MV-4-11 (cell line): ENCODE results near the gene MARS1.

Experiments used
- DNase-seq: peaks from one replicate; lab custom pipeline; 2025; lab: John Stamatoyannopoulos, UW

The MARS1 gene

DNA sequence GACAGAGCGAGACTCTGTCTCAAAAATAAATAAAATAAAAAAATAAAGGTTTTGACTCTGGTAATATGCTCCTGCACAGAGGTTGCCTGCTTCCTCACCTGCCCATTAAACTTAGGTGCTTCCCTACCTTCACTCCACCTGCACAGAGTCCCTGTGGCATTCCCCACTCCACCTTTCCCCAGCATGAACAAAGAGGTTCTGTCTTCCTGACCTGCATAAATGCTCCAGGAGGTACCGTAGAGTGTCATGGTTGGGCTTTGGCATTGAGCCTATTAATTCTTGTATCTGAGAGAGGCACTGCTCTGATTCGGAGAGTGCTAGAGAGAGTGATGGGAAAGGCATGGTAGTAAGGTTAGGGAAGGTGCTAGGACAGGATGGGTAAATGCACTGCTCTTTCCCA lies 14.5 kb upstream of the MARS1 start:
- no peak for DNase-seq

DNA sequence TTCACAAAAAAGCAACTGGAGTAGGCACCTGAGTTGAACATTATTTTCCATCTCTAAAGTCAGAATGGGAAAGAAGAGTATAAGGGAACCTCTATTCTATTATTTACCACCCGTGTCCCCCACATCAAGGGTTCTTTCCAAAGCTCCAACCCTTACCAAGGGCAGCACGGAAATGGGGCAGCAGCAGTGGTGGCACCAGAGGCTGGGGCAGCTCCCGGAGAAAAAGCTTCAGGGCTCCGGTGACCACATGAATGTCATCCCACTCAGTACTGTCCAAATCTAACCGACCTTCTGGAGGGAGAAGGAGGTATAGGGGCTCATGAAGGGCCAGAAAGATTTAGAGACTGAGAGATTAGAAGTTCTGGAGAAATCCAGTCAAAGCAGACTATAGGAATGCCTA lies 14.0 kb upstream of the MARS1 start:
- DNase-seq: no peak

DNA sequence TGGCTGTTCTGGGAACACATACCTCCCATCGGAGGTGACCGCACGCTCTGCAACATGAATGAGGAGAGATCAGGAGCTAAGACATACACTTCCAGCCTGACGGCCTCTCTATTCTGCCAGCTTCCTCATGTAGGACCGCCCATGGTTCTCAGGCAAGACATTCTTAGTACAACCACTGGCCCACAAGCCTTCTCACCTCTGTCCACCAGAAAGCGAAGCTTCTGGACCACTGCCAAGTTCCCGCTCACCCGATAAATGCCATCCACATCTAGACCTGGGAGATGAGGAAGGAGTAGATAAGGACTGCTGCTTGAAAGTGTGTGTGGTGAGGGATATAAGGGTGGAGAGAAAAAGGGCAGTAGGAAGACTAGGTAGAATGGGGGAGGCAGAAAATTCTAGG lies 13.4 kb upstream of the MARS1 start:
- no peak for DNase-seq

DNA sequence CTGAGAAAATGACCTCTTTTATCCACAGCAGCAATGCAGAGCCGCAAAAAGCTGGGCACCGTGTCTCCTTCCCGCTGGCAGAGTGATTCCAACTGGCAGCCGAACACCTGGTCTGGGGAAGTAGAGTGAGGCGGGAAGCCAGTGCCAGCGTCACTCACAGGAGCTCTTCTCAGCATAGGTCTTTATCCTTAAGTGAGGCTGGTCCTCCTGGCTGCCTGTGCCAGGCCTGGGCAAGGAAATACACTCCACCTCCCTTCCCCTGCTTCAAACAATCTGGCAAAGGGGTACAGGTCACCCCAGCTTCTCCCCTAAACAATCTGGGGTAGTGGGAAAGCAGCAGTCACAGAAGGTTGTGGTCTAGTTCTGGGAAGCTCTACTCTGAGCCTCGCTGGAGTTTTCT lies 13.0 kb upstream of the MARS1 start:
- DNase-seq: no peak

DNA sequence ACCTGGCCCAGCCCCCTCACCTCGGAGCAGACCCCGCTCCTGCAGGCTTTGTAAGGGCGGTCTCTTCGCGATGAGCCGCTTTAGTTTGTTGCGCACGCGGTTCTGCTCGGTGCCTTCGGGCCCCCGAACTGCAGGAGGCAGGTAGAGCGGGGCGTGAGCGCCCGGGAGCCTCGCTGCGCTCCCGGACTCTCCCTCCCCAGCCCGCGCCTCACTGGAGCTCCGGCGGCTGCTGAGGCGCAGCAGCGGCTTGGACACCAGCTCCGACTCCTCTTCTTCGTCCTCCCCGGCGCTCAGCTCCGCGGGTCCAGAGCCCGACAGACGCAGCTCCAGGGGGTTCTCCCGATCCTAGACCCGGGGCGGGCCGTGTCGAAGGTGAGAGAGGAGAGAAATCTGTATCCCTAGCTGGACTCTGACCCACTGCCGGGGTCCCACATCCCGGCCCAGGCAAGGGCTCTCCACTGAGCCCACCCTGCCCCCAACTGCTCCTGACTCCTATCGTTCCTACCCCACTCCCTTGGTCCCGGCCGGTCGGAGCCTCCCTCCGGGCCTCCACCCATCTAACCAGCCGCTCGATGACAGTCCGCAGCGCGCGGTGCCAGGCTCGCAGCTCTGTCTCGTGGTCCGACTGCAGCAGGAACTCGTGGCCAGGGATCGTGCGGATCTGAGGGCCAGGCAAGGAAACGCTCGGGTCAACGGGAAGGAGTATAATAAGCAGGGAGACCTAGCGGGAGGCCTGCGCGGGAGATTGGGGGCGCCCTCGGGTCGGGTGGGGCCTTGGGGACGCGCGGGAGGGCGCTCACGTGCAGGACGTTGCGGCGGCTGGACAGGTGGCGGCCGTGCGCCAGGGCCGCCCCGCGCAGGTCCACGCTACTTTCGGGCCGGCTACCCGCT lies 12.4 kb upstream of the MARS1 start:
- no peak for DNase-seq

DNA sequence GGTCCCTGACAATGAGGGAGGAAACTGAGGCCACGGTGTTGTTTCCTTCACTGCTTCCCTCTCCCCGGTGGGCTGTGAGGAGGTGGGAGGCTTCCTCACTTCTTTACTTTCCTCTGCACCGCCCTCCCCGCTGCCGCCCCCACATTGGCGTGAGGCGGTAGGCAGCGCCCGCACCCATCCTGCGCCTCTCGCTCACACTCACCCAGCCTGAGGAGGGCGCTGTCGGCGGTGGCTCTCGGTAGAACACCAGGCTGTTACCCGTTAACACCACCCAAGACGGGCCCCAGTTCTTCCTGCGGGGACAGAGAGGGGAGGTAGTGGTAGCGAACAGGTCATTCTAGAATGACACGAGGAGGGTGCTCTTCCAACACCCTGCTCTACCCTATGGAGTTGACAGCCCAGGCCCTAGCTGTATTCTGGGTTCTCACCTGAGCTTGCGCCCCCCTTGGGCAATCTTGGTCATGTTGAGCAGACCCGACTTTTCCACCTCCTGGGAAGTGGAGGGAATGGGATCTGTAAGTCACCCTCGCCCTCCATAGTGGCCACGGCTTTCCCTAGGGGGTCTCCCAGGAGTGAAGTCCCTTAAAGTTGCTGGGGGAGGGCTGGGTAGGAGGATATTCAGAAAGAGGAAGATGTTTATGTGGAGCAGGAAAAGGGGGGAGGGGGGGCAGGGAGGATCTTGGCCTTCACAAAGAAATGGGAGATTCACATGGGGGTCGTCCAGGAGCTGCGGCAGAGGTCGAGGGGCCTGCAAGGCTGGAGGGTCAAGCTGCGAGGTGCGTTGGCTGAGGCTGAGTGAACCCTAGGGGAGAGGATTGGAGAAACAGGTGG lies 11.5 kb upstream of the MARS1 start:
- DNase-seq: no peak

DNA sequence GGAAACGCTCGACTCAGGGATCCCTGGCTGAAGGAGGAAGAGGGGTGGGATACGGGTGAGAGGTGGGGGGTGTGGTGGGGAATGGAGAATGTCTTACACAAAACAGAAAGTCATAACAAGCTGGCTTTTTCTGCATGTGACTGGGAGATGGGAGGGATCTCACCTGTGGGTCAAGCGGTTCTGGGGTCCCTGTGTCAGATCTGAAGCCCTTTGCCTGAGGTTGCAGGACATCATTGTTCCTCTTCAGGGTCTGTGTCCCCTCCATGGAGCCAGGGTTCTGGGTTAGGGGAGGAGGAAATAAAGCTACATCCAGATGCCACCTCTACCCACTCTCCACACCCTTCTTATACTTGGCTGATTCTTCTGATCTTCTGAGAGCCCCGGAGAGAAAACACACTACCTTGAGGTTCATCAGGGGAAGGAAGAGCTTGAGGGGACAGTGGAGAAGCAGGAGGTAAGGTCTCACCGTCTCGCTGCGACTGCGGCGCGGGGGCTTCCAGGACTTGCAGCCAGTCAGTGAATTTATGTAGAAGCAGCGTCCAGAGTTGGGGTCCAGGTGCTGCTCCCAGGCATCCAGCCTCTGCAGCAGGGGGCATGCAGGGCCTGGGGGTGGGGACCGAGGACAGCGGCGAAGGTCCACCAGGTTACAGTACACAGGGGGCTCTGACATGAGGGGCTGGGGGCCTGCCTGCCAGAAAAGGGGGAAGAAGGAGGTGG lies 10.7 kb upstream of the MARS1 start:
- DNase-seq: no peak

DNA sequence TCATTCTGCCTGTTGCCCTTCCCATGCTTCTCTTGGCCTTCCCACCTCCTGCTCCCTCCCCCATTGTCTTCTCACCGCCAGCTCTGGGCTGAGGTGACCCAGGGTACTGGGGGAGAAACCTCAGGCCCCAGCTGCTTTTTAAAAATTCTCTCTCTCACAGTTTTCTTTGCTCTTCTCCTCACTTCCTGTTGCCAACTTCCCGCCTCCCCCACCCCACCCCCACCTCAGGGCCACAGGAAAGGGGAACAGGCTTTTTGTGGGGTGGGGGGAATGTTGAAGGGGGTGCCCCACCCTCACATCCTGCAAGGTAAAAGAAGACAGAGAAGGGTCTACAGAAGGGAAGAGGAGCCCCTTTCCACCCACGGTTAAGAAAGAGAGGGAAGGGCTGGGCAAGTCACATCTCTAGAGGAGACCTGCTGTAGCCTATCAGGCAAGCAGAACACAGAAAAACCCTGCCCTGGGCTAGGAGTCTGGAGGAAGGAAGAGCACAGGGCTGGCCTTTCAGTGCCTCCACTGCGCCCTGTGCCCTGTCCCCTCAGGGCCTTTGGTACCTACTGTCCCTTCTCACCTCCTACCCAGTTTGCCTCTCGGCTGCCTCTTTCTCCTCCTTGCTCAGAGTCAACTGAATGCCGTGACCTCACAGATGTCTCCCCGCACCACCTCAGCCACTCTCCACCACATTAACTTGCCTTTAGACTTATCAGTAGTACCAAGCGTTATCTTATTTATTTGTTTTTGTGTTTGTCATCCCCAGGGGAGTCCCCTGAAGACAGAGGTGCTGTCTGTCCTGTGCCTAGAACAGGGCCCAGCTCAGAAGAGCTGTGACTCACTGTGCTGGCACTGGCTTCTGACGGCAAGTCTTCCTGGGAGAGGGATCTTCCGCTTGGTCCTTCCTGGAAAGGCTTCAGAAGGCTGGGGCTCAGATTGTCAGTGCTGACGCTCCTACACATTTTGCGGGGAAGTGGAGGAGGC lies 9.9 kb upstream of the MARS1 start:
- DNase-seq: peak; percentile 72

DNA sequence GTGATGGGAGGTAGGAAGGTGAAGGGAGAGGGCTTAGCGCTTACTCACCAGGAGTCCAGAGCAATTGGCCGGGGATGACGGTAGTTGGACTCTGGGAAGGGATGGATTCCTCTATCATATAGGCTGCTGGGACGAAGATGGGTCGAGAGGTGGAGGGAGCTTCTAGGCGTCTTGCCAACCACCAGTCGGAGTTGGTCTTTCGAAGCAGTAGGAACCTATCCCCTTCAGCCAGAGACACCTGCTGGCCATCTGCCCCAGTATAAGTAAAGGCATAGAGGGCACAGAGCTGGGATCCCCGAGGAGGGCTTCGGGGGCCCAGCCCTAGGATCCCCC lies 8.9 kb upstream of the MARS1 start:
- no peak for DNase-seq

DNA sequence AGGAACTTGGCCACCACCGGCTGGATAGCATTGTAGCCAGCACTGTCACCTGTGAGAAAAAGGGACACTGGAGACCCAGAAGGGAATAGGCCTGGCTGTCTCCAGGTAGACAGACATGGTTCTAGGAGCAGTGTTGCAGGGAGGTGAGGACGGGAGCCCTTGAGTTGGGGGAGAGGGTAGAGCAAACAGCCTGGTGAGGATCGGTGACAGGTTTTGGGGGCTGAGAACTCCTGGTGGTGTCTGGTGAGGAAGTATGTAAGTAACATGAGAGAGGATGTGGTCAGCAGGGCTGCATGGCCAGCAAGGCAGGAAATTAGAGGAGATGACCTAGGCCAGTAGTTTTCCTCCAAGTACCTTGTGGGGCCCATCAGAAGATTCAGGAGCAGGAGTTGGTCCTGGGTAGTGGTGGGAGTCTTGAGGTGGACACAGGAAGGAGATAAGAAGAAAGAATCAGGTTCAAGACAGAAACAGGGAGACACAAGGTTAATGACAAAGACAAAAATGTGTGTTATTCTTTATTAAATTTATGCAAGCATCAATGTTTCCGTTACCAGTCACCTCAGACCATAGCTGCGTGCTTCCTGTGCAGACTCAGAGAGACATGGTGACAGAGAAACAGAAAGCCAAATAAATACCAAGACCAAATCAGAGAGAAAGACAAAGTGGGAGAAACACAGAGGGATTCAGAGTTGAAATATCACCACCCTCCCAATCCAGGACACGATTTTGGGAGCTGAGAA lies 8.3 kb upstream of the MARS1 start, which contains the start of gene ARHGAP9:
Gene ARHGAP9 (minus strand): TSS at position 491 of the 740 bp plus-strand sequence. CDS start 460 bp downstream, at position 31.
- DNase-seq: peak; percentile 45

DNA sequence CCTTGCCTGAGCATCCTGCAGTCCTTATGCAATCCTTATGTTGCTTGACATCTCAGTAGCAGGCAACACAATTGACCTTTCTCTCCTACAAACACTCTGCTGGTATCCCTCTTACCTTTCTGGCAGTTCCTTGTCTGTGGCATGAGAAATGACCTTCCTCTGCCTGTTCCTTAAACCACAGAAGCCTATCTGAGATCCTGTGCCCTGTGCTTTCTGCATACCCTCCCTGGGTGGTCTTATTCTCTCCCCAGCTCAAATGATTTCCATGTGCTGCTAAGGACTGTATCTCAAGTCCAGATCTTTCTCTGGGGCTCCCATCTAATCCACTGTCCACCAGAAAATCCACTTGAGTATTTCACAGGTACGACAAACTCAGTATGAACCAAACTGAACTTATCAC lies 6.2 kb upstream of the MARS1 start:
- DNase-seq: no peak

DNA sequence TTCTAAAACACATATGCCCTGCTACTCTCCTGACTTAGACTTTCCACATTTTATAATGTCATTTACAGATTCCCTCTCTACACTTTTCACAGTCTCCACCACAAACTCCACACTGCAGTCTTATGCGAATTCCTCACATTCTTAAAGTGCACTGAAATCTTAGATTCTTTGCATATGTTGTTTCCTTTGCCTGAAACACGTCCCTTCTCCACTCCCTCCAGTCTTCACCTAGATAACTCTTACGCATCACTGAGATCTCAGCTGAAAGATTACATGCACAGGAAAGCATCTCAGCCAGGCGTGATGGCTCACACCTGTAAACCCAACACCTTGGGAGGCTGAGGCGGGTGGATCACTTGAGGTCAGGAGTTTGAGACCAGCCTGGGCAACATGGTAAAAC lies 4.4 kb upstream of the MARS1 start:
- DNase-seq: no peak

DNA sequence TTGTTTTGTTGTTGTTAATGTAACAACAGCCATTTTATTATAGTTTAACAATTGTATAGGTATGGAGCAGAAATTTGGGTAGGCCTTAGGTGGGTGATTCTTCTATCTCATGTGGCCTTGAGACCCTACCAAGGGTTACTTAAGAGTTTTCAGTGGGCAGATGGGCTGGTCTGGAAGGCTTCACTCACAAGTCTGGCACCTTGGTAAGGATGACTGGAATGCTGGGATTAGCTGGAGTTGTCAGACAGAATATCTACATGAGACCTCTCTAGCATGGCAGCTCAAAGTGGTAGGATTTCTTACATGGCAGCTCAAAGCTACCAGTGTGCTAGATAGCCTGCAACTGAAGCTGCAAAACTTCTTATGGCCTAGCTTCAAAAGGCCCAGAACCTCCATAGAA lies 2.2 kb upstream of the MARS1 start:
- no peak for DNase-seq

DNA sequence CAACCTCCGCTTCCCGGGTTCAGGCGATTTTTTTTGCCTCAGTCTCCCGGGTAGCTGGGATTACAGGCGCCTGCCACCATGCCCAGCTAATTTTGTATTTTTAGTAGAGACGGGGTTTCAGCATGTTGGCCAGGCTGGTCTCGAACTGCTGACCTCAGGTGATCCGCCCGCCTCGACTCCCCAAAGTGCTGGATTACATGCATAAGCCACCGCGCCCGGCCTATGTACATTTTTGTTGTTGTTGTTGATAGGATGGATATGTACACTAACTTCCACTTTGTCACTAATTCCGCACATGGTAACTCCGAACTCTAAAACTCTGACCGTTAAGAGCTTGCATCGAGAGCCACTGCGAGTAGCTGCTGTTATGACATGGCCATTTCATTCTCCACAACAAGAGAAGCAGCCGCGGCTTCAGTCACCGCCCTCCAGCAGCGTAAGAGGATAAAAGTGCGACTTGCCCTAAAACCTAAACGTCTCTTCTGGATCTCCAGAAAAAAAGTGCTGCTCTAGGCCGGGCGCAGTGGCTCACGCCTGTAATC lies 742 bp upstream of the MARS1 start:
- DNase-seq: peak; percentile 41

DNA sequence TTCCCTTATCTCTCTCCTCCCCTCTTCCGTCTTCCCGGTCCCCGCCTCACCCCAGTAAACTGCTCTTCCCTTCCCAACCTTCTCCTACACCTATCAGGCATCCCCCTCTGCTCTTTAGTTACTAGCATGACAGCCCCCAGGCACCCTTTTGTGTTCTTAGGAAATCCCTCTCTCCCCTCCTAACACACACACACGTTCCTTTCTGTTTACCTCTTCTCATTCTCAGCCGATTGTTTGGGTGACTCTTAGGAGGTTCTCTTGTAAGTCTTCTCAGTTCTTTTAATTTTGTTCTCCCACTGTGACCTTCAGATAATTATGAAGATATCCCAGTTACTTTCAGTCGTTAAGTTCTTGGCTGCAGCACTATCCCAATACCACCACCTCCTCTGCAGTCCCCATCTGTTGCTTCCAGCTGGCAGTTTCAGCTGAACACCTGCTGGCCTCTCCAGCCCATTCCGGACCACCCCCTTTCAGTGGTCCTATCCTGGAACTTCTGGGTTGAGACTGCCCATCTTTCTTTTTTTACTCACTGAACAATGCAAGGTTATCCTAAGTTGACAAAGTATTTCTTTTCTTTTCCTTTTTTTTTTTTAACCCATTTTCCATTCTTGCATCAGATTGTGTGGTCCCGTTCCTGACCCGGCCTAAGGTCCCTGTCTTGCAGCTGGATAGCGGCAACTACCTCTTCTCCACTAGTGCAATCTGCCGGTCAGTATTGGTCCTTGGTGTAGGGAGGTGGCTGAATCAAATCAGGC lies 711 bp downstream of the MARS1 start:
- no peak for DNase-seq

DNA sequence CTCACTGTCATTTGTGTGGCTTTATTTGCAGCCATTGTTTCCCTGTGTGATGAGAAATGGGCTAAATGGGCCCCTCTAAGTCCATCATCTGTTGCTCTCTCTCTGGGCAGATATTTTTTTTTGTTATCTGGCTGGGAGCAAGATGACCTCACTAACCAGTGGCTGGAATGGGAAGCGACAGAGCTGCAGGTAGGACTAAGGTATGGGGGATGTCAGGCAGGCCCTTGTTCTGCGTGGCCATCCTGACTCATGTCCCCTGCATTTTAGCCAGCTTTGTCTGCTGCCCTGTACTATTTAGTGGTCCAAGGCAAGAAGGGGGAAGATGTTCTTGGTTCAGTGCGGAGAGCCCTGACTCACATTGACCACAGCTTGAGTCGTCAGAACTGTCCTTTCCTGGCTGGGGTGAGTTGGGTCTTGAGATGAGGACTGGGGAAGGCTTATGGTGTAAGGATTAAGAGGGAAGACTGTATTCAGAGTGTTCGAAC lies 1.3 kb downstream of the MARS1 start:
- no peak for DNase-seq

DNA sequence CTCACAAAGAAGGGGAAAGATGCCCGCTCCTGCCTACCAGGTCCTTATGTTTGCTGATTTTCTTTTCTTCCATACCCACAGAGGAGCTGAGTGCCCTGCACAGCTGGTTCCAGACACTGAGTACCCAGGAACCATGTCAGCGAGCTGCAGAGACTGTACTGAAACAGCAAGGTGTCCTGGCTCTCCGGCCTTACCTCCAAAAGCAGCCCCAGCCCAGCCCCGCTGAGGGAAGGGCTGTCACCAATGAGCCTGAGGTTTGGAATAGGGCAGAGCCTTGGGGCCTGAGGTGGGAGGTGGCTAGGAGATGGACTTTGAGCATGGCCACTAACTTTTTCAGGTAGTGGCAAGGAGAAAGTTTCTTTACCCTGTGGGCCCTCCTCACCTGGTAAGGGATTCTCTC lies 2.3 kb downstream of the MARS1 start:
- no peak for DNase-seq

DNA sequence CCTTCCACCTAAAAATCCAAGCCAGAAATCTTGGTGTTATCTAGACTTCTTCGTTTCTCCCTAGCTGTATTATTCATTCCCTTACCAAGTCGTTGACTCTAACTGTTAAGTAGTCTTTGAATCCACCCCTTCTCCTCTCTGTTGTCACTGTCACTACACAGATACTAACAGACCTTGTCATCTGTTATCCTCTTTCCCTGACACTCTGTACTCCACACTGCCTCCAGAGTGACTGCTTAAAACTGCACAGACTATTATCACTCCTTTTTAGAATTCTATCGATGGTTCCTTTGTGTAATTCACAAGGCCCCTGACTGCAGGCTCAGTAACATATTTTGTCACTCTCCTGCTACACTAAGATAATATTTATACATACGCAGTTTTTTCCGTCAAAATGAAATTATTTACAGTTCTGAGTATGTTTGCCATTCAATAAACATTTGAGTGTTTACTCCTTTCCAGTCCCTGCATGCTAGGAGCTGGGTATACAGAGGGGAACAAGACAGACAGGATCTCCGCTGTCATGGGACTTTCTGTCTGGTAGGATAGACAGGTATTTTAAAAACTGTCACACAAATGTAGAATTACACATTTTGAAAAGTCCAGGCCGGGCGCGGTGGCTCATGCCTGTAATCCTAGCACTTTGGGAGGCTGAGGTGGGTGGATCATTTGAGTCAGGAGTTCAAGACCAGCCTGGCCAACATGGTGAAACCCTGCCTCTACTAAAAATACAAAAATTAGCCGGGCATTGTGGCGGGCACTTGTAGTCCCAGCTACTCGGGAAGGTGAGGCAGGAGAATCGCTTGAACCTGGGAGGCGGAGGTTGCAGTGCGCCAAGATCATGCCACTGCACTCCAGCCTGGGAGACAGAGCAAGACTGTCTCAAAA lies 3.8 kb downstream of the MARS1 start:
- peak; percentile 23 for DNase-seq
